Hematopoietic multipotent progenitor cell treated with erythropoietin and hydrocortisone succinate and interleukin-3 and kit ligand, for 15 days (in vitro differentiated cells): ENCODE data around the gene XRCC5.
A peak's percentile ranks its signal among the peaks of the same experiment; 100 is the strongest.
"Not testable (repeated sequence)": the region's sequence is repeated elsewhere in the genome, so short reads cannot be mapped to it uniquely, and the experiment has no call there.

Experiments used
- DNase-seq: peaks from one replicate; pipeline ENCODE4 v3.0.0-alpha.2; 2015; ENCODE audit warnings: low spot score

XRCC5 gene

DNA sequence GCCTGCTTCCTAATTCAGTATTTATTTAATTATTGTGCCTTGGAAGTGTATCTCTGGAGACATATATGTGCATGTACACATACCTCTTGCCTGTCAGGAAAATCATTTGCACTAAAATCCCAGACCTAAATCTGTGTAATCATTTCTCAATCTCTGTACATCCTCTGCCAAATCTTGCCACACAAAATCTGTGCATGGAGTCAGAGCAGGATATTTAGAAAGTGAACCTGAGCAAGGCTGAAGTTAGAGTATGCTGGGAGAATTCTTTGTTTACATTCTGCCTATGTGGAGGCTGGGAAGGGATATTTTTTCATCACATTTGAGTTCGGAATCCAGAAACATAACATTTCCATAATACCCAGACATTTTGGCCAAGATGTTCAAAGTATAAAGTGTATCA is 9.3 kb downstream of the XRCC5 start:
- DNase-seq, result no peak

DNA sequence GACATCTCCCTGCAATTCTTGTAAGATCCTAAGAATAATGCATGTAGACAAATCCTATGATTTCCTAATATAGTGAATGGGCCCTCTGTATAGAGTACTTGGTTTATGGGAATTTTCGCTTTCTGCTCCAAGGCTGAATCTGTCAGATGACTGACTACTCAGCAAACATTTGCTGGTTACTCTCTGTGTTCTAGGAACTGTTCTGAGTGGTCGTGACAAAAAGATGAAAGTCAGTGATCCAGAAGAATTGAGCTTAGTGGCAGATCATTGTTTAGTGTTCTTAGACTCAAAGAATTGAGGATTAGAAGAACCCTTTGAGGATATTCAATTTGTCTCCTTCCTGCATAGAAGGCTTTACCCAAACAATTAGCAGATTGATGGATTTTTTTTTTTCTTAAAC is 10.0 kb downstream of the XRCC5 start:
- no peak for DNase-seq

DNA sequence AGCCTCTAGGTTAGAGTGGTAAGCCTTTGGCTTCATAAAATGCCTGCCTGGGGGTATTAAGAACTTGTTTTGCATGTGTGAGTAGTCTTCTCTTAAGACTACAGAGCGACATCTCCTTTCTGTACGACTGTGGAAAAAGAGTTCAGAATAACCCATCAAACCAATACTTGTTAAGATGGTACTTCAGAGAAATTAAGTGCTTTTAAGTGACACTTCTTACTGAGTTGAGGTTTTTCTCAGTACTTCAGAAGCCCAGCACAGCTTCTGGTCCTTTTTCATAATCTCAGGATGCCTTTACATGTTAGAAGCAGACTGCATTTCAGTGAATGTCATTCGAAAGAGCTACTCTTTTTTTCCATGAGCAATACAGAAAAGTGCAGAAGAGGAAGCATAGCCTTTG is 10.8 kb downstream of the XRCC5 start:
- no peak for DNase-seq

DNA sequence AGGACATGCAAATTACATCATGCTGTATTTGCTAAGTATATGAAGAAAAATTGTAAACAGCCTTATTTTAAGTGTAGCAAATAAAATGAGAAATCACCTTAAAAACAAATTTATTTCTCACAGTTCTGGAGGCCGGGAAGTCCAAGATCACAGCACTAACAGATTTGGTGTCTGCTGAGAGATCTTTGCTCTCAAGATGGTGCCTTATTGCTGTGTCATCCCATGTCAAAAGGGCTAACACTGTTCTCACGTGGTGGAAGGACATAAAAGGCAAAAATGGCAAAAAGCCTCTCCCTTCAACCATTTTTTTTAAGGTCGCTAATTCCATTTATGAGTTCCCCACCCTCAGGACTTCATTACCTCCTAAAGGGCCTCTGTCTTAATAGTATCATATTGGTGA is 12.1 kb downstream of the XRCC5 start:
- DNase-seq, result no peak

DNA sequence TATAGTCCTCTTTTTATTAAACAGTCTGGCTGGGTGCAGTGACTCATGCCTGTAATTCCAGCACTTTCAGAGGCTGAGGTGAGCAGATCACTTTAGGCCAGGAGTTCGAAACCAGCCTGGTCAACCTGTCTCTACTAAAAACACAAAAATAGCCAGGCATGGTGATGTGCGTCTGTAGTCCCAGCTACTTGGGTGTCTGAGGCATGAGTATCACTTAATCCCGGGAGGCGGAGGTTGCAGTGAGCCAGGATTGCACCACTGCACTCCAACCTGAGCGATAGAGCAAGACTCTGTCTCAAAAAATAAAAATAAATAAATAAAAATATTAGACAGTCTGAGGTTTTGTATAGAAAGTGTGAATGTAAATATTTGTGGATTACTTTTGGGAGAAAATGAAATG is 17.8 kb downstream of the XRCC5 start:
- DNase-seq, result no peak

DNA sequence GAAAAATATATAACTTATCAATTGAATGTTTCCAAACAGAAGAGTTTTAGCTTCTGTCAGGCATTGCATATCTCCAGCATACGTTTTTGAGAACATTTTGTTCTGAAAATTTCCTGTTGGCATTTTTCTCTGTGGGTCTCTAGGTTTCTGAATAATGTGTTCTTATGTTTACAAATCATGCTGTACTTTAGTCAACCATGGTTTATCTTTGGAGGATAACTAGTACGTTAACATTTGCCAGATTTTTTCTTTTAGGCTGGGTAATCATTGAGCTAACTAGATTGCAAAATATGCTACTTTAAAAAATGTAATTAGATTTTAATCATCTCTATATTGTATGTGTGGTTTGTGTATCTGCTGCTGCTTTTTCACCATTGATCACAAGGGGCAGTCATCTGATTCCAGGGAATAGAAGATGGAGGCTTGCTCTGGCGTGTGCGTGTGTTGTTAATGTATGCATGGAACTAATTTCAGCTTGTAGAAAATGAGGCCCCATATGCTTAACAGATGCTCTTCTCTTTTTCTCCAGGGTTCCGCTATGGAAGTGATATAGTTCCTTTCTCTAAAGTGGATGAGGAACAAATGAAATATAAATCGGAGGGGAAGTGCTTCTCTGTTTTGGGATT is 21.3 kb downstream of the XRCC5 start:
- no peak for DNase-seq

DNA sequence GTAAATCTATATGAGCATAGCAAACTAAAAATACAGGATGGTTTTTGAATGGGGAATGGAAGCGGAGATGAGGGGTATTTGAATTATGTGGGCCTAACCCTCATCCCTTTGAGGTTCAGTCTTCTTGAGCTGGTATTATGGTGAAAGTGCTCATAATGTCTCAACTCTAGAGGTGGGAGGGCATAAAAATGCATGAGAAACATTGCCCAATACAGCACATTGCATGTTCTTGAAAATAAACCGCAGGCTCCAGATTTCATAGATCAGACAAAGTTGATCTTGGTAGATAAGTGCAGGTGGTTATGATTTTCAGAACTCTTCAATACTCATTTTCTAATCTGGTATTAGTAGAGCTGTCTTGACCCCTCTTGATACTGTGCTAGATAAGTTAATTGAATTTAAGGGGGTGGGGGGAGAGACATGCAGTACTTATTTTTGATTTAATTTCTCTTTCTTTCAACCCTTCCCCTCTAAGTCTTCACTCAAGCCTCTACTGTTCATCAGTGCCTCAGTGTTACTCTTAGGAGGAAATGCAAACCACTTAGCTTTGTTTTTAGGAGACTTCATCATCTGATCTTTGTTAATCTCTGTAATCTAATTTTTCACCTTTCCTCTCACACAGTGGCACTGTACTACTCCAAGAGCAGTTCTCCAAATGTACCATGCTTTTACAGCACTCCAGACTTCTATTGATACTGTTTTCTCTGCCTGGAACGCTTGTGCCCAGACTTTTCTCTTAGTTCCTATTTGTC is 22.2 kb downstream of the XRCC5 start:
- no peak for DNase-seq

DNA sequence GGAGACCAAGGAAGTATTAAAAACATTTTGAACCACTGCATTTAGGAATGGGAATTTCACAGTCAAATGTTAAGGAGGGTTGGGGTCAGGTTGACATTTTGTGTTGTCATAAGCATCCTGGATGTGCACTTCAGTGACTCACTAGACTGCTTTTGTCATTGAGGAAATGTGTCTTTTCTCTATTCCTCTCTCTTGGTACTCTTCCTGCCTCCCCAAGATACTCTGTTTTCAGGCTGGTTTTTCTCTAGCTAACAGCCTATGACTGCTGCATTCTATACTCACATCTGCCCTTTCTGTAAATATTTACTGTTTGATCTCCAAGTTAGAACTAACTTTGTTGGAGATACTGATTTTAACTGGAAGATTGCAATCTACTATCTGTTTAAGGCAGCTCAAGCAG is 23.4 kb downstream of the XRCC5 start:
- DNase-seq, result no peak

DNA sequence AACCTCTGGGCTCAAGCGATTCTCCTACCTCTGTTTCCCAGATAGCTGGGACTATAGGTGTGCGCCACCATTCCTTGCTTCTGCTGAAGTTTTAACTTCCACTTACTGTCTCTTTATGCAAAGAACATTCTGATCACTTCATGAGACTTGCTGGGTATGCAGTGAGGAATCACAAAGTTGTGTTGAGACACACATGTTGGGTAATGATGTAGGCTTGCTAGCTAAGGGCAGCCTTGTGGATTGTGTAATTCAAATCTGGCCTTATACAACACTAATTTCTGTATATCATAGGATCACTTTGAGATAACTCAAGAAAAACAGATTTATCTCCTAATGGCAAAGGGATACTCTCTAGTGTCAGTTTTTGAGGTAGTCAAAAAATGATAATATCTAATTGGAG is 24.2 kb downstream of the XRCC5 start:
- DNase-seq, result no peak

DNA sequence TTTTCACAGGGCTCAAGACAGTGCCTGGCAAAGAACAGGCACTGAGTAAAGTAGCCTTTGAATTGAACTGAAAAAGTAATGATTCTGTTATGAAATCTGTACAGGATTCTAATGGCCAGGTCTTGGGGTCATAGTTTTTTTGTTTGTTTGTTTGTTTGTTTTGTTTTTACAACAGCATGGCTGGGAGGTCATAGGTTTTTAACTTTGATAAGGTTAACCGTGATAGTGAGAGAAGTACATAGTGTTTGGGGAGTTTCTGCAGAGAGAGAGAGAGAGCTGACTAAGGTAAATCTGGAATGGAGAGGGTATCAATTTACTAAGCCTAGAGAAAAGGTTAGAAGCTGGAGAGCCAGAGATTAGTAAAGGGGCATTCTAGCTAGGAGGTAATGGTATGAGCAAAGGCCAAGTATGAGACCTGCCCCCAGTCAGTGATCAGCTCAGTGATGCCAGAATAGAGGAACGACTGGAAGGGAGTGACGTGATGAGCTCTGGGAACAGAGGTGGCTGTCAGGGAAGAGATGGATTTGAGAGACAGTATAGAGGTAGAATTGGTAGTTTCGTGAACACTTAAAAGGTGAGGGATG is 25.9 kb downstream of the XRCC5 start:
- DNase-seq, result no peak

DNA sequence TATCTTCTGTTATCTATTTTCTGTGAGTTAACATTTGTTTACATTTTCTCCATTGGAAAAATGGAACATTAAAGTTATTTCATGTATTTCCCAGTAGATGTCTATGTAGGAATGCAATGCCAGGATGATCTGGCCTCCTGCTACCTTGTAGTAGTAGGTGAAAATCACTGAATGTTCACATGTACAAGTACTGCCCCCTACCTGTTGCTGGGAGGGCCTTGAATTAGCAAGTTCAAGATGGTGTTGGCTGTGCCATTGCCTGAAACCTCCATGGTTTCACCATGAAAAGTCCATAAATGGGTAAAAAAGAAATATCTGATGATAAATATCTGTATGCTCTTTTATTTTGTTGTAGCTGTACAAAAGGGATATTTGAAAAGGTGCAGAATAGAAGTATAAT is 30.7 kb downstream of the XRCC5 start:
- DNase-seq, result peak; percentile 39

DNA sequence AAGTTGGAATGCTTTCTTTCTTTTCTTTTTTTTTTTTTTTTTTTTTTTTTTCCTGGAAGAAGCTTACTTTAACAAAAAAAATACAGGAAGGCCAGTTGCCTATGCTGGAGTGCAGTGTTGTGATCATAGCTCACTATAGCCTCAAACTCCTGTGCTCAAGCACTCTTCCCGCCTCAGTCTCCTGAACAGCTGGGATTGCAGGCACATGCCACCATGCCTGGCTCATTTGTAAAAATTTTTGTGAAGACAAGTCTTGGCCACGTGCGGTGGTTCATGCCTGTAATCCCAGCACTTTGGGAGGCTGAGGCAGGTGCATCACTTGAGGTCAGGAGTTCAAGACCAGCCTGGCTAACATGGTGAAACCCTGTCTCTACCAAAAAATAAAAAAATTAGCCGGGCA is 32.4 kb downstream of the XRCC5 start:
- DNase-seq, result not testable (repeated sequence)

DNA sequence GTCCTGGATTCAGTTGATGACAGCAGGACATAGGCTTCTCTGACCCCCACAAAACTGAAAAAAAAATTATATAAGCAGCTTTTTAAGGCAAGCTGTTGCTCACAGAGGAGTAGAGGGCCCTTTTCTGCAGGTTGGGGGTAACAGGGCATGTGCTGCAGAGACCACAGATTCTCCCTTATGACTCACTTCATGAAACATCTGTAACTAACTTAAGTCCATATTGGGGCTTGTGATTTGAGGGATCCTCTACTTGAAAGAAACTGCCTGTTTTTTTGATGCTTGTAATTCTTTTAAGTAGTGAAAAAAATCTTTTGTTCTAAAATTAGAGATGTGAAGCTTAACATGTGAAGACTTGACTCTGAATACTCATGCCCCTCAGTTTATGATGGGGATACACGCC is 33.4 kb downstream of the XRCC5 start:
- DNase-seq, result no peak

DNA sequence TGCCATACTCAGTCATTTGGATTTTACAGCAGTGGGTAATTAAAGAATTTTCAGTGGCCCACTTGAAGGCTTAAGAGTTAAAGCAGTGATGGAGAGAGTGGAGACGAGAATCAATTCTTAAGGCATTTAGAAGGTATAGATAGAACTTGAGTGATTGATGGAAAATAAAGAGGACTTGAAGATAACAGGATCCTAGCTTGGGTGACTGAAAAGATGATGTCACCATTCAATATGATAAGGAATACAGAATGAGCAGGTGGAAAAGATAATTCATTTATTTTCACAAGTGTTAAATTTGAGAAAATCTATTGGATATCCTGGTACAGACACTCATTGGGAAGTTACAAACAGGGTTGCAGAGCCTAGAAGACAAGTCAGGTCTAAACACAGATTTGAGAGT is 35.2 kb downstream of the XRCC5 start:
- DNase-seq, result no peak

DNA sequence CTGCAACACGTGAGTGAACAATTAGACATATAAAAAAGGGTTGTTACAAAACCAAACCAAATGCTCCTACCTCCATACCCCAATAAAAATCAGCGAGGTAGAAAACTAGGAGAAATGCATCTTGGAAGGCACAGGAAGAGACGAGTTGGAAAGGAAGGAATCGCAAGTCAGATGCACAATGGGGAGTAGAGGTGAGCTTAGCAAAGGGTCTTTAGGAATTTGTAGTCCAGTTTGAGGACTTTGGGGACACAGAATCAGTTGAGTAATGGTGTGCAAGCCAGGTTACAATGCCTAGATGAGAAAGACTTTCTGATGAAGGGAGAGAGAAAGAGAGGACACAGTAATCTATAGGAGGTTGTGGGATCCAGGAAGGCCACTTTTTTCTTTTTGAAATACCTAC is 35.7 kb downstream of the XRCC5 start:
- no peak for DNase-seq

DNA sequence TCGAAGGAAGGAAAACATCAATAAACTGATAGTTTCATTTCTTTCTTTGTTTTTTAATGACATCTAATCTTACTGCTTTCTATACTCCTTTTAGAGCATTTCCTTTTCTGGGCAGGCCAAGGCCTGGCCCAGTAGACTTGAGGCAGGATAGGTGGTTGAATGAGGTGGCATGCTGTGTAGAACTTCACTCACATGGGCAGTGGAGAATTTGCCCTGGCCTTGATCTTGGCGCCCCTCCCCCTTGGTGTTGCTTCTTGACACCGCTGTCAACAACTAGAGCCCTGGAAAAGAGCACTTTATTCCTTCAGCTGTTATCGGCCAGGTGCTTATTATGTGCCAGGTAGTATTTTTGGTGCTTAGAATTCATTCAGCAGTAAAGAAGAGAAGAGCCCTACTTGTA is 37.4 kb downstream of the XRCC5 start:
- no peak for DNase-seq

DNA sequence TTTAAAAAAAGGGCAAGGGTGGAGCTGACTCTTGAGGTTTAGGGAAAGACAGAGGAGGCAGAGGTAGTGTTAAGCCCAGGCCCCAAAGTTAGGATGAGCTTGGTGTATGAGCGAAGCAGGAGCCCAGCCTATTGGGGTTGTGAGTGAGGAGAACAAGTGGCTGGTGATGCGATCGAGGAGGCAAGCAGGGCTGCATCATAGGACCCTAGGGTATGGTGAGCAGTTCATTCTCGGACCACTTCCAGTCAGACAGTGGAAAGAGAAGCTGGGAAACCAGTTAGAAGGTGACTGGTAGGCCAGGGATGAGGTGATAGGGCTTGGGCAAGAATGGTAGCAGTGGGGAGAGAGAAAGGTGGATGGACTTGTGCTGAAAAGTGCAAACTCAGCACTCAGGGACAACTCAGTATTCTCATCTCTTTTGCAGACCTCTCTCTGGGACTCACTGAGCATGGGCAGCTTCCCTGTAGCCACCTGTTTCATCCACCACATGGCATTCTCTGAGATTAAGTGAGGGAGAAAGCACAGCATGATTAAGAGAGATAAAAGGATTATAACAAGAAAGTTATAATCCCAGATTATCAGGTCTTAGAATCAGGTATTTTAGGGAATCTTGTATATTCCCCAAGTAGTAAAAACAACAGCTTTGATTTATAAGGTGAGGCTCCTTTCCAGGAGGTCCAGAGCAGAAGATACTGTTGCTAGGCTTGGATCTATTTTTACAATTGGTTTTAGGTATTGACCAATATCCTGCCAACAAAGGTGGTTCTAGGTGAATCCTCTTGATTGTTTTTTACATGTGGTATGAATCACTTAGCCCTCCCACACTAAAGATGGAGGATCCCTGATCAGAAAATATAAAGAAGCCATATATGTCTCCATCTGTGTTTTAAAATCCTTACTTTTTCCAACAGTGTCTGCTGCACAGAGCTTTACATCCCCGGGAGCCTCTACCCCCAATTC is 38.3 kb downstream of the XRCC5 start:
- no peak for DNase-seq

DNA sequence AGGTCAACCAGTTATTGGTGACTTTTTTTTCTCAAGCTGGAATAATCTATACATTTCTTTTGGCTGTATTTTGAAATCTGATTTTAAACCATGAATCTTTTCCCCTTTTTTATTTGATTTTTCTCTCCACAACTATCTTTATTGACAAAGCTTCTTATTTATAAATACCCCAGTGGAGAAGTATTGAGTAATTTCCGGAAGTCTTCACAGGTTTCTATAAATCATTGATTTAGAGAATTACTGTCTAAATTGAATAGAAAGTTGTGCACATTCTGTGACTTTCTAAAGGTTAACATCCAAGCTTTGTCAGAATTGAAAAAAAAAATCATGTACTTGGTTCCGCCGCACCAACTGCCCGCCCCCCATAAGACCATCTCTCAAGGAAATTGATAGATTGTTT is 39.8 kb downstream of the XRCC5 start:
- DNase-seq, result no peak

DNA sequence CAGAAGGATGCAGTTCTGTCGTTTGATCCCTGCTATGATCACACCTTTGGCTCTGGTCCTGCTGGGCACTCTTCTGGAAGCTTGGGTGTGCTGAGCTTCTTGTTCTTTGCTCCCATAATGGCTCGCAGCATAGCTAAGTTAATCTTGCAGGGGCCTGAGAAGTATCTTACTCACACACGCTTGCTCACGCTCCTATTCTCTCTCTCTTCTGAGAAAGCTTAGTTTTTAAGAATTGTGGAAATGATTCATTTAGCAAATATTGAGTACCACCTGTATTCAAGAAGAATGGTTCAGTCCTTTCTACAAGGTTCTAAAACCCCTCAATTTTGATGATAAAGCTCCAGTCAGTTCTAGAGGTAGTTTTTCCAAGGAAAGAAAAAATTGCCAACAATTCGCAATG is 40.6 kb downstream of the XRCC5 start:
- no peak for DNase-seq

DNA sequence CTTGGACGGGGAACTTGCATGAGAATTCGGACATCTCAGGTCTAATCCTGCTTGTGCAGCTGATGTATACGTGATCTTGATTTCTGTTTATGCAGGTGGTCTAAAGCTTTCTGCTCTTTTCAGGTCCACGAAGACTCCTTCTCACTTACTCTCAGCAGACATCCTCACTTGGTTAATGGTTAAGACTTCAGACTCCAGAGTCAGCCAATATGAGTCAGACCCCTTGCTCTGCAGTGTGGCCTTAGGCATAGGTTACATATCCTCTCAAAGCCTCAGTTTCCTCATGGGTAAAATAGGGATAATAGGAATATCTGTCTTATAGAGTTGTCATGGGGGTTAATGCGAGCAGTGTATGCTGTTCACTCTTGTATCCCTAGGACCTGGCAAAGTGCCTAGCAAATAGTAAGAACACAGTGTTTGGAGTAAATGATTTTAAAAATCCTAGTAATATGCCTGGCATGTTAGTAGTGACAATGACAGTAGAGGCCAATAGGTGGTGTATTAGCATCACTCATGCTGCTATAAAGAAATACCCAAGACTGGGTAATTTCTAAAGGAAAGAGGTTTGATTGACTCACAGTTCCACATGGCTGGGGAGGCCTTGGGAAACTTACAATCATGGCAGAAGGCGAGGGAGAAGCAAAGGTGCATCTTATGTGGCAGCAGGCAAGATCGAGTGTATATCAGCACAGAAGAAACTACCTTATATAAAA is 42.3 kb downstream of the XRCC5 start:
- DNase-seq, result no peak

DNA sequence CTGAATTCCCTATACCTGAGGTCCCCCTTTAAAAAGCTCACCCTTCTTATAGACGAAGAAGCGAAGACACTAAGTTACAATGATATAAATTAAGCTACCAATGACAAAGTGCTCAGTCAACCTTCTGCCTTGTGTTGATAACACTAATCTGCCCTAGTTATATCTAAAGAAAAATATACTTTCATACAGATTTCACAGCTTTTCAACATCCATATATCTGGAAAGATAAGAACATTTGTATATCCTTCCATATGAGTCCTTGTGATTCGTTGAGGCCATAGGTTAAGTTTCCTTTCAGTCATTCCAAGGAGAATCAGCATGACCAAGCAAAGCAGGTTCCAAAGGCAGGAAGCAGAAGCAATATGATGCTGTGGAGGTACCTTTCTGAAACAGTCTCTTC is 46.8 kb downstream of the XRCC5 start:
- DNase-seq, result no peak

DNA sequence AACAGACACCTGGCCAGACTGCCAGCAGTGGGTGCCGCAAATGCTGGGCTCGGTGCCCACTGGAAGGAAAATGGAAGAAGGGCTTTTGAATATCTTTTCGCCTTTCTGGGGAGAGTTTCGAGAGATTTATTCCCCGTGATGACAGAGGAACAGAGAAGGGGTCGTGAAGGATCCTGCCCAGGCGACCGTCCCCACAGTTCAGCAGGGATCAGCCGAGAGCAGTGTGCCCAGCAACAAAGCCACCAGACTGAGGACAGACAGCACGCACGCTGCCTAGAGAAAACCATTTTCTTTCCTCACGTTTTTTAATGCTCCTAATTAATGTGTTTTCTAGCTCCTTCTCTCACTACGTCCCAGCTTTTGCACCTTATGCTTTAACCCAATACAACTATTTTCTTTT is 47.7 kb downstream of the XRCC5 start:
- no peak for DNase-seq
